Endometrium (tissue), 2 donors: ENCODE results near the gene CACNG4.
"Not testable (repeated sequence)": the region's sequence is repeated elsewhere in the genome, so short reads cannot be mapped to it uniquely, and the experiment has no call there.

Source experiments
- FAIRE-seq: peaks from 2 replicates; lab custom pipeline; 2012; peaks lifted over from hg19 to GRCh38; lab: Jason Lieb, UNC
- donor health status: control.
- donor health status: control.

The CACNG4 gene

DNA sequence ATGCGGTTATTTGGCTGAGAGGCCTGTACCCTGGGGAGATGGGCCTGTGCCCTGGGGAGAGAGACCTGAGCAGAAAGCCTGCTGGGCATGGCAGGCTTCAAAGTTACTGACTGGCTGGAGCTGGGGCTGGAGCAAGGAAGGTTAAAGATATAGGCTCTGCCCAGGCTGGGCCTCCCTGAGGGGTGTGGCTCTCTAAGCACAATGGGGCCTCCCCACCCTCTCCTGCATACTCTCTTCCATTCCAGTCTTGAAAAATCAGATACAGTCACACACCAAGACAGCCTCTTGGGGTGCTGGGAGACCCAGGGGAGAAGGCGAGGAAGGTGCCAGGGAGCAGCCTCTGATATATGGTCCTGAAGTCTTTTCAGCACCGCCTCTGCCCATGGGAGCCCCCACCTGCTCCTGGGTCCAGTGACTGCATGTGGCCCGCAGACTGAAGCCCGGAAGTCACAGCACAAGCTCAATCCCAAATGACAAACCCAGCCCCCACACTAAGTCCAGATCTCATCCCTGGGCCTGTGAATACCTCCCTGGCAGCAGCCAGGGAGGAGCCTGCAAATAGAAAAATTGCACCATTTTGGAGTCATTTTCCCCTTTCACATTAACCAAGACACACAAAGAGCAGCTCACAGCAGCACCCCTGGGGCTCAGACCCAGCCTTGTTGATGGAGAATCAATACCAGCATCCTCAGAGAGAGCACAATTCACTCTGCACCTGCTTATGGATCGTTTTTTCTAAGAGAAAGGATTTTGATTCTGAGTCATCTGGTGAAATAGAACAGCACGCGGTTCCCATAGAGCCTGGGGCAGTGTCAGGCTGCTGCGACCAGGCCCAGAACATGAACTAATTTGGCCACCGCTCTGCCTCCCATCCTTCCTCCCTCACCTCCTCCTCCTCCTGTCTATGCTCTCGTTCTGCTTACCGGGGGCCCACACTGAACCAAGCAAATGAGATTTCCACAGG lies 54.2 kb downstream of the CACNG4 start:
- FAIRE-seq = no peak

DNA sequence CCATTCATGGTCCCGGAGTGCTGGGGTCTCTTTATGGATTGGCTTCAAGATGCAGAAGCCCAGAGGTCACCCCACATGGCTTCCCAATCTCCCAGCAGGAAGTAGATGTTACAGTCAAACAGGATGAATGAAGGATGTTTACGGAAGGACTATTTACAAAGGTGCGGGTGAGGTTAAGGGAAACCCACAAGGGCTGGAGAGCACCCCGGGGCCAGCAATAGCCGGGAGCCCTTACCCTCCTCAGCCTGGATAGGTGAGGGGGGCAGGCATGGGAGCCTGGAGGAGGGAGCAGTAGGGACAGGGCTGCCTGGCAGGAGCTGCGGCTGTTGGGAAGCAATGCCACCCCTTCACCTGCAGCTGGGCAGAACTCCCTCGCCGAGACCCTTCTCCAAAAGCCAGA lies 55.3 kb downstream of the CACNG4 start:
- no peak for FAIRE-seq

DNA sequence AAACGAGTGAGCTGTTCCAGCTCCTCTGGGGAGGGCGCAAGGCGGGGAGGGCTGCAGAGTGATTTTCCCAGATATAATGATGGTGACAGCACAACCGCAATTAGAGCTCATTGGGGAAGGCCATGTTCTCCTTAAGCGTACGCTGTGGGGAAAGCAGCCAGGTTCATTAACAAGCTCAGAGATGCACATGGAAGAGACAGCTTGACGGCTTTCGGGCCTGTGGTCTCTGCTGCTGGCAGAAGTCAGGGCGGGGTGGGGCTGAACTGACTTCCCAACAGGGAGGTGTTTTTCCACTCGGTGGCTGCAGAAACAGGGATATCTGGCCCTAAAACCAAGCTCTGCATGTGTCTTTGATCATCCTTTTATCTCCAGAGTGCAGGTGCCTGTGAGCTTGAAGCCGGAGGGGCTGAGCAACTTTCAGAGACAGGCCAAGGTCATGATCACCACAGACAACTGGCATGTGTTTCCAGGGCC lies 55.8 kb downstream of the CACNG4 start:
- no peak for FAIRE-seq

DNA sequence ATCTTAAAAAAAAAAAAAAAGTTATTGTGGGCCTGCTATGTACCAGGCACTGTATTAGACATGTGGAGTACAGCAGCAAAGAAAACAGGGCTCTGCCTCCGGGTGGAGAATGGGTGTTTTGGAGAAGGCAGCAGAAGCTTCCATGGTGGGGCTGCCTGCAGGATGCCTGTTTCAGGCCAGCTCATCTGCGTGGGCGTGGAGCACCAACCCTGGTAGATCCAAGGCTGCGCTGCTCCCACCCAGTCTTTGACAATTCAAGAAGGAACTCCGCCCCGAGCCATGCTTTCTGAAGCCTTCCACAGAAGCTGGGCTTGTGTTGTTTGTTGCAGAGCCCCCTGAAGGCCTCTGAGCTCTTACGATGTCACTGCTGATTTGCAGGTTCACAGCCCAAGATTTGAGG lies 56.7 kb downstream of the CACNG4 start:
- FAIRE-seq = no peak

DNA sequence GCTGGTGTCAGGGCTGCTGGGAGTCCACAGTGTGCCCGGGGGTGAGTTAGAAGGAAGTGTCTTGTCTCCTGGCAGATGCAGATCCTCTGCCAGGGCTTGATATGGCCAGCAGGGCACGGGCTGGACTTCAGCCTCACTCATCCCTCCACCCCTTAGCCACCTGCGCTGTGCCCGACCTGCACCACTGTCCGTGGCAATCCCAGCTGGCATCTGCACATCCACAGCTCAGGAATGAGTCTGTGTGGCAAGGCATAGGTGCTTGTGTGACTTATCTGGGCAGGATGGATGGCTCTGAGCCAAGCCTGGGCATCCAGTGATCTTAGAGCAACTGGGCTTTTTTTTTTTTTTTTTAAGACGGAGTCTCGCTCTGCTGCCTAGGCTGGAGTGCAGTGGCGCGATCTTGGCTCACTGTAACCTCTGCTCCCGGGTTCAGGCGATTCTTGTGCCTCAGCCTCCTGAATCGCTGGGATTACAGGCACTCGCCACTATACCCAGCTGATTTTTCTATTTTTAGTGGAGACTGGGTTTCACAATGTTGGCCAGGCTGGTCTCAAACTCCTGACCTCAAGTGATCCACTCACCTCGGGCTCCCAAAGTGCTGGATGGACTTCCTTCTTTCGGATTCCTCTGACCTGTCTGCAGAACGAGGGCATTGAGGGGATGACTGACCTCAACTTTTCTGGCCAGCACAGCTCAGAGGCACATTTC lies 57.4 kb downstream of the CACNG4 start:
- no peak for FAIRE-seq

DNA sequence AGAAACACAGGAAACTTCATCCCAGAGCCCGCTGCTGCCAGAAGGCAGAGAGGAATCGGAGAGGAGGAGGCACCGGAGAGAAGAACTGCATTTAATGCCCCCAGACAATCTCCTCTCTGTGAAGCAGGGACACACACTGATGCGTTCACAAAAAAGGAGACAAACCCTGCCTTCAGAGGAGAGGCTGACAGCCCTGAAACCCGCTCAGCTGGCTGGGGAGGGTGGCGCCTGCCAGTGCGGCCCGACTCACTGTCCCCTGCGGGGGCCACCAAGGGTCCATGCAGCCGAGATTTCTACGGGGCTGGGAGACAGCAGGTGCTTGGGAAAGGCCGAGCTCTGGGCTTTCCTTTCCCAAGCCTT lies 57.9 kb downstream of the CACNG4 start:
- FAIRE-seq = no peak

DNA sequence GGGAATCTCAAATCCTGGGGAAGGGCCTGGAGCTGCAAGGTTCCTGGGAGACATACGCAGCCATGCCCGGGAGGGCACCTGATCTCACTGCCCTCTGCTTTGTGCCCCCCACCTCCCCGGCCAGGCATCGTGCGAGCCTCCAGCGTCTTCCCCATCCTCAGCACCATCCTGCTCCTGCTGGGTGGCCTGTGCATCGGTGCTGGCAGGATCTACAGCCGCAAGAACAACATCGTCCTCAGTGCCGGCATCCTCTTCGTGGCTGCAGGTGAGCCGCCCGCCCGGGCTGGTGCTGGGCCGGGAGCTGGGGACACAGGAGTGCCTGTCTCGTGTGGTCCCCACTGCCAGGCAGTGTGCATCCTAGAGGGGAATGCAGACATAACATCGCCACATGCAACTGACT lies 60.2 kb downstream of the CACNG4 start:
- FAIRE-seq = no peak

DNA sequence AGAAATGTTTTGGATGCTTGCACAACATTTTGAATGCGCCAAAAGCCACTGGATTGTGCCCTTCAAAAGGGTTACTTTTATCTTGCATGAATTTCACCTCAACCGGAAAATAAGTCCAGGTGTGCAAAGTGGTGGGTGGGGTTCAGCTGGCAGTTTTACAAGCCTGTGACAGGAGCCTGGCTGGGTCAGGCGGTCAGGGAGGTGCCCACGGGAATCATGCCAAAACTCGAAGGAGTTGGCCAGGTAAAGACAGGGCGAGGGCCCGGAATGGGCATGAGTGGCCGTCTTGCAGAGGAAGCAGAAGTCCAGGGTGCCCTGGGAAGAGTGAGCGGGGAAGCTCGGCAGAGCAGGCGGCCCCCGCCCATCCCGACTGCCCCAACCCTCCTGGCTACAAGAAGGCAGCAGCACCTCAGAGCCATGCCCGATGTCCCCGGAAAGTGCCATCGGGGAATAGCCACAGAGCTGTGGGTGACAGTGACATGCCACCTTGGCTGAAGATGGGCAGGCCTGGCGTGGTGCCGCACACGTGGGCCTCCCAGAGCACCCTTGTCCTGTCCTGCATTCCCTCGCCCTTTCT lies 60.8 kb downstream of the CACNG4 start:
- no peak for FAIRE-seq

DNA sequence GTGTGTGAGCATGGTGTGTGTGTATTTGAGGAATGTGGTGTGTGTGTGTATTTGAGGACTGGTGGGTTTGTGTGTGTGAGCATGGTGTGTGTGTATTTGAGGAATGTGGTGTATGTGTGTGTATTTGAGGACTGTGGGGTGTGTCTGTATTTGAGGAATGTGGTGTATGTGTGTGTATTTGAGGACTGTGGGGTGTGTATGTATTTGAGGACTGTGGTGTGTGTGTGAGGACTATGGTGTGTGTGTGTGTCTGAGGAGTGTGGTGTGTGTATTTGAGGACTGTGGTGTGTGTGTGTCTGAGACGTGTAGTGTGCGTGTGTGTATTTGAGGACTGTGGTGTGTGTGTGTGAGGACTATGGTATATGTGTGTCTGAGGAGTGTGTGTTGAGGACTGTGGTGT lies 61.8 kb downstream of the CACNG4 start:
- FAIRE-seq = no peak

DNA sequence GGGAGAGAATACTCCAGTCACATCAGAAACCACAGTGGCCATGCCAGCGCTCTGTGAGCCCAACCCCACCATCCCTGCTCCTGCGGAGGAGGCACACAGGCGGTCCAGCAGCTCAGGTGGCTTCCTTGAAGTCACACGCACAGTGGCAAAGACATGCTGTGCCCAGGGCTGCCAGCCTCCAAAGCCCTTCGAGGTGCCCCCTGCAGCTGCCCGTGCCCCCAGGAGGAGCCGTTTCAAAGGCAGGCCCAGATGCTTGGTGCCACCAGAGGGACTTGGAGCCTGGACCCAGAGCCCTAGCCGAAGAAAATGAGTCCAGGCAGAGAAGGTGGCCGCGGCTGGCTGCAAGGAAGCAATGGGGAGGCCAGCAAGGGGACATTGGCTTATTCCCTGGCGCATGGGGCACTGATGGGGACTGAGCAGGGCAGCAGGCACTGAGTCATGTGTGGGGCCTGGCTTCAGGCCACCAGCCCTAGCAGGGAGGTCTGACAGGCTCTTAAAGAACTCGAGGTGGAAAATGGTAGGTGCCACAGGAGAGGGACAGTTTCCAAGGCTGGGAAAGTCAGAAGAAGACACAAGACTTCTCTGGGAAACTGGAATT lies 62.6 kb downstream of the CACNG4 start:
- FAIRE-seq = no peak

DNA sequence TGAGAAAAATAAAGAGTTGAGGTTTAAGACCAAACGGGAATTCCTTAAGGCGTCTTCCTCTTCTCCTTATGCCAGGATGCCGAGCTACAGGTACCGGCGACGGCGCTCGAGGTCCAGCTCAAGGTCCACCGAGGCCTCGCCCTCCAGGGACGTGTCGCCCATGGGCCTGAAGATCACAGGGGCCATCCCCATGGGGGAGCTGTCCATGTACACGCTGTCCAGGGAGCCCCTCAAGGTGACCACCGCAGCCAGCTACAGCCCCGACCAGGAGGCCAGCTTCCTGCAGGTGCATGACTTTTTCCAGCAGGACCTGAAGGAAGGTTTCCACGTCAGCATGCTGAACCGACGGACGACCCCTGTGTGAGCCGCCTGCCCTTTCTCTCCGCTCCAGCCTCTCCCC lies 66.1 kb downstream of the CACNG4 start:
- no peak for FAIRE-seq

DNA sequence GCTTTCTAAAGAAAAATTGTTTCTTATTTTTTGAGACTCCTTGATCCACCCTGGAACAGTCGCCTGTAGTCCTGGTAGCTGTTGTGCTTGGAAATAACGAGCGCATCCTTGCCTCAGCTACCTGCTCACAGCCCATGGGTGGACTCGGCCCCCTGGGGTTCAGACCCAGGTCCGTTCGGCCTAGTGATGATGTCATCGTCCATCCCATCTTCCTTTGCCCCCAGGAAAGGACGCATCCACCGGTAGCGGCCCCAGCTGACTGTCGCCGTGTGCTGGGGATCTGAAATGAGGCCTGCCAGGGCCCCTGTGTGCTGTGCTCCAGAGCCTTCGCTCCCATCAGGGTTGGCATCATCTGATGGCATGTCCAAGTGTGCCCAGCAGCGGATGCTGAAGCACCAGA lies 67.9 kb downstream of the CACNG4 start:
- no peak for FAIRE-seq

DNA sequence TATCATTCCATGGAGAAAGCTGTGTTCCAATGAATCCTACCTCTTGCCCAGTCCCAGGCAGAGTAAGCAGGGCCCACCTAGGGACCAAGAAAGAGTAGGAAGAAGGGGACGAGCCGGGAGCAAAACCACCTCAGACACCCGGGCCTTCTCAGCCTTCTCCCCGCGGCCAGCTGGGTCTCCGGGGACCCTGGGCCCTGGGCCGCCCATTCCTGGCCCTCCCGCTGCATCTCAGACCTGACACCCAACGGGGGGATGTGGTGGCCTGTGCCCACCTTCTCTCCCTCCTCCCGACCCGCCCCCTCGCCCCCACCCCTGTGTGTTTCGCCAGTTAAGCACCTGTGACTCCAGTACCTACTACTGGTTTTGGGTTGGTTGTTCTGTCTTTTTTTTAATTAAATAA lies 68.5 kb downstream of the CACNG4 start:
- no peak for FAIRE-seq

DNA sequence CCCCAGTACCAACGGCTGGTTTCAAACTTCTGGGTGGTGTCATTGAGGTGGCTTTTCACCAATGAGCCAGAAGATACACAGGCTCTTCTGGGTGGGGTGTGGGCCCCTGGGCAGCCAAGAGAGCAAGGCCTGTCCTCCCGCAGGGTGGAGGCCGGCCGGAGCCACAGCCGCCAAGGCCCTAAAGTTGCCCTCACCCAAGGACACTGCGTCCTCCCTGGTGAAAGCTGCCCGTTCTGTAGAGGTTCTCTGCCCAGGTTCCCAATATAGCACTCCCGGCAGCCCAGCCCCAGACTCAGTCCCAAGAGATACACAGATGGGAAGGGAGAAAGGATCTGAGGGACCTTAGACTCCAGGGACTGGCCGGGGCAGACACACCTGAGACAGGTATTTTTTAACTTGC lies 69.1 kb downstream of the CACNG4 start:
- FAIRE-seq = no peak

DNA sequence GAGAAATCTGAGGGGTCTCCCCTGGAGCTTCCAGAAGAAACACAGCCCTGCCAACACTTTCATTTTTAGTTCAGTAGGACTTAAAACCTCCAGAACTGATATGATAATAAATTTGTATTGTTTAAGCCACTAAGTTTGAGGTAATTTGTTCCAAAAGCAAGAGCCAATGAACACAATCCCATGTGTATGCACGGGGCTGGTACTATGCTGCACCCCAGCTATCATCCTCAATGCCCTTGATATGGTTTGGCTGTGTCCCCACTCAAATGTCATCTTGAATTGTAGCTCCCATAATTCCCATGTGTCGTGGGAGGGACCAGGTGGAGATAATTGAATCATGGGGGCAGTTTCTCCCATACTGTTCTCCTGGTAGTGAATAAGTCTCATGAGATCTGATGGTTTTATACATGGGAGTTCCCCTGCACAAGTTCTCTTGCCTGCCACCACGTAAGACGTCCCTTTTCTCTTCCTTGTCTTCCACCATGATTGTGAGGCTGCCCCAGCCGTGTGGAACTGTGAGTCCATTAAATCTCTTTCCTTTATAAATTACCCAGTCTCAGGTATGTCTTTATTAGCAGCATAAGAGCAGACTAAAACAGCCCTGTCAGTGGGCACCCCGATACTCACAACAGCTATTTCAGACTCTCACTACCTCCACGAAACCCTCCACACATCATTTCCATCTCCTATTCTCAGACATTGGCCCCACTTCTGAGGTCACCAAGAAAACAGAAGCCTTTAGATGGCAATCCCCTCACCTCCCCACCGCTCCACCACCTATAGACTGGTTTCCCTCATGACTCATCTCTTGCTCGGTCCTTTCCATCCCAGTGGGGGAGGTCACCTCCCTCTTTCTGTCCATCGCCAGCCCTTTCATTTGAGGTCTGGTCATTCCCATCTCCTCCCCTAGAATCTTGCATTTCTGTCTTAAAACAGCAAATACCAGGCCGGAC lies 70.9 kb downstream of the CACNG4 start:
- no peak for FAIRE-seq

DNA sequence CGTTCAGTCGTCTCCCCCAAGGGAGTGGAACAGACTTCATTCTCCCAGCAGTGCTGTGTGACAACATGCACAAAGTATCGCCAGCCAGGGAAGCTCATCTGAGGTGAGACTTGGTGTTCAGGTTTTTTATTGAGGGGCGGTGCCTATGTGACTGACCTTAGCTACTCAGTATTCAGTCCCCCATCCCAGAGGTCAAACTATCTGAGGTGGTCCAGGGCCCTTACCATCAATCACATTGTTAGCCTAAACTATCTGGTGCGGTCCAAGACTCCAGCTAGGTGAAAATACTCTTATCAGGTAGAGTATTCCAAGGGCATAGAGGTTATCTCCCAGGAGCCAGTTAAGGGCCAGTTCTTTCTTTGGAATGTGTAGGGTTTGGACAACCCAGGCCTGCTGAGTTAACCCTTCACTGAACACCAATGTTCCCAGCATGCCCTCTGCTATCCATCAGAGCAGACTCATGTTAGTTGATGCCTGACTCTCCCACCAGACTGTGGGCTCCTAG lies 74.4 kb downstream of the CACNG4 start:
- FAIRE-seq = no peak

DNA sequence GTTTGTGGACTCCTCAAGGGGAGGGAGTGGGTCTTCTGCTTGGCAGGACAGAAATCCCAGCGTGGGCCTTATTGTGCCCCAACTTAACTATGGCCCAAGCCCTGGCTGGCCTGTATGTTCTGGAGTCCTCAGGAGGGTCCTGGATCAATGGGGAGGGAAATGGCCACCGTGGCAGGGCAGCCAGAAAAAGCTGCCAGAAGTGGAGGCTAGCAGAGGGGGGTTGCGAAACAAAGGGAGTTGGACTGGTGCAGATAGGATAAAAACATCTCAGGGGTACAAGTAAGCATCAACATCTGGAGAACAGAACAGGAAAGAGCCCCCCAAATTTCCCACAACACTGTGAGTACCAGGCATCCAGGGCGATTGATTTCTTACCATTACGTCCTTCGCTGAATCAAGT lies 76.1 kb downstream of the CACNG4 start:
- FAIRE-seq = no peak

DNA sequence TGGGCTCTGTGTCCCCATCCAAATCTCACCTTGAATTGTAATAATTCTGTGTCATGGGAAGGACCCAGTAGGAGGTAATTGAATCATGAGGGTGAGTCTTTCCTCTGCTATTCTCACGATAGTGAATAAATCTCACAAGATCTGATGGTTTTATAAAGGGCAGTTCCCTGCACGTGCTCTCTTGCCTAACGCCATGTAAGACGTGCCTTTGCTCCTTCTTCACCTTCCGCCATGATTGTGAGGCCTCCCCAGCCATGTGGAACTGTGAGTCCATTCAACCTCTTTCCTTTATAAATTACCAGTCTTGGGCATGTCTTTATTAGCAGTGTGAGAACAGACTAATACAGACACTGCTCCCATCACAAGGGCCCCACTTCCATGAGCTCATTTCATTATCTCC lies 76.6 kb downstream of the CACNG4 start:
- FAIRE-seq = not testable (repeated sequence)

DNA sequence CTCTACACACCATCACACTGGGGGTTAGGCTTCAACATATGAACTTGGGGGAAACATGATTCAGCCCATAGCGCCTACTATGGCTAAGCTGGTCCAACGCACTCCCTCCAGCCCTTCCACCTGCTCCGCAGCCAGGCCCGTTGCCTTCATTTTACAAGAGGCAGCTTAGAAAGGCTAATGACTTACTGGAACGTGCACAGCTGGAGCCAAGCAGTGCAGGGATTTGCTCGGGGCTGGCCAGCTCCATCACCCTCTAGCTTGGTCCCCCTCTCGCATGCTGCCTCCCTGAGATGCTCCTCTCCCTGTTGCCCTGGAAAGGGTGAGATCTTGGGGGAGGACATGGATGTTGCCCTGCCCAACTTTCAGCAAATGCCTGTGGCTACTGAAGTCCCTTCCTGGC lies 77.0 kb downstream of the CACNG4 start:
- no peak for FAIRE-seq

DNA sequence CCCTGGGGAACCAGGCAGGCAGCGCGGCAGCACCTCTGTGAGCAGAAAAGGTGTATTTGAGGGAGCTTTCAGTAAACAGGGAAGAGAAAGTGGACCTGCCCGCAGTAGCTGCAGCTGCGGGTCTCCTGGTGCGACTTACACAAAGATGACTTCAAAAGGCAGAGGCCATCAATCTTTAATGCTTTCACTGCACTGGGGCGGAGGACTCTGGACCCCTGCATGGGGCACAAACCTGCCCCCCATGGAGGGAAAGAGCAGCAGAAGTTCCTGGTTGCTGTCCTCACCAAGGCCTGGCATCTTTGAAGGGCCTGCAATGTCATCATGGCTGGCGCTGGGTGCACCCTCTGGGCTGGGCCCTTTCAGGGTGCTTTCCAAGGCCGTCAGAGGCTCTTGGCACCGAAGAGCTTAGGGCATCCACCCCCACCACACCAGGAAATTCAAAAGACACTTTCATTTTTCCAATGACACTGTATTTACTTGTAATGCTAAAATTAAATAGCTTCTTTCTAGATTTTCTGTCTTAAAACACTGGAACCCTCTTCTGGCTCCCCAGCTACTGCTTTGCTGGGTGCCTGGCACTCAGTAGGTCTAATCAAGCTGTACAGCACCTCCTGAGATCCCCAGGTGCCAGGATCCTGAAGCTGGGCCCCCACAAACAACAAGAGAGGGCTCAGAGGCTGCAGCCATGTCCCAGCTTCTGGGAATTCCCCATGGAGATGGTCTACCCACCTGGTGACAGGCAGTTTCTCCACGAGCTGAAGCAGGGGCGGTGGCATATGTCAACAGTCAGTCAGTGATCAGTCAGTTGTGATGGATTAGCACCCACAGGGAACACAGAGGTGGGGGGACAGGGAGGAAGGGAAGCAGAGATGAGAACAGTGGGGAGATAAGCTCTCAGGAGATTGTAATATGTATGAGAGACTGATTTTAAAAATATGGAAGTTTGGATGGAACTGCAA lies 77.7 kb downstream of the CACNG4 start:
- no peak for FAIRE-seq
